HG02840 (cell line): ENCODE data around the gene NPC1L1.

ENCODE experiments used
- ATAC-seq: cut with Tn5 transposase; IDR thresholded peaks from one replicate; pipeline ENCODE4 v1.9.1; 2021; ENCODE audit warnings: mild to moderate bottlenecking, moderate library complexity, moderate number of reproducible peaks; ENCODE audit not compliant: unreplicated experiment, low FRiP score

The NPC1L1 gene, protein sequence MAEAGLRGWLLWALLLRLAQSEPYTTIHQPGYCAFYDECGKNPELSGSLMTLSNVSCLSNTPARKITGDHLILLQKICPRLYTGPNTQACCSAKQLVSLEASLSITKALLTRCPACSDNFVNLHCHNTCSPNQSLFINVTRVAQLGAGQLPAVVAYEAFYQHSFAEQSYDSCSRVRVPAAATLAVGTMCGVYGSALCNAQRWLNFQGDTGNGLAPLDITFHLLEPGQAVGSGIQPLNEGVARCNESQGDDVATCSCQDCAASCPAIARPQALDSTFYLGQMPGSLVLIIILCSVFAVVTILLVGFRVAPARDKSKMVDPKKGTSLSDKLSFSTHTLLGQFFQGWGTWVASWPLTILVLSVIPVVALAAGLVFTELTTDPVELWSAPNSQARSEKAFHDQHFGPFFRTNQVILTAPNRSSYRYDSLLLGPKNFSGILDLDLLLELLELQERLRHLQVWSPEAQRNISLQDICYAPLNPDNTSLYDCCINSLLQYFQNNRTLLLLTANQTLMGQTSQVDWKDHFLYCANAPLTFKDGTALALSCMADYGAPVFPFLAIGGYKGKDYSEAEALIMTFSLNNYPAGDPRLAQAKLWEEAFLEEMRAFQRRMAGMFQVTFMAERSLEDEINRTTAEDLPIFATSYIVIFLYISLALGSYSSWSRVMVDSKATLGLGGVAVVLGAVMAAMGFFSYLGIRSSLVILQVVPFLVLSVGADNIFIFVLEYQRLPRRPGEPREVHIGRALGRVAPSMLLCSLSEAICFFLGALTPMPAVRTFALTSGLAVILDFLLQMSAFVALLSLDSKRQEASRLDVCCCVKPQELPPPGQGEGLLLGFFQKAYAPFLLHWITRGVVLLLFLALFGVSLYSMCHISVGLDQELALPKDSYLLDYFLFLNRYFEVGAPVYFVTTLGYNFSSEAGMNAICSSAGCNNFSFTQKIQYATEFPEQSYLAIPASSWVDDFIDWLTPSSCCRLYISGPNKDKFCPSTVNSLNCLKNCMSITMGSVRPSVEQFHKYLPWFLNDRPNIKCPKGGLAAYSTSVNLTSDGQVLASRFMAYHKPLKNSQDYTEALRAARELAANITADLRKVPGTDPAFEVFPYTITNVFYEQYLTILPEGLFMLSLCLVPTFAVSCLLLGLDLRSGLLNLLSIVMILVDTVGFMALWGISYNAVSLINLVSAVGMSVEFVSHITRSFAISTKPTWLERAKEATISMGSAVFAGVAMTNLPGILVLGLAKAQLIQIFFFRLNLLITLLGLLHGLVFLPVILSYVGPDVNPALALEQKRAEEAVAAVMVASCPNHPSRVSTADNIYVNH (N-terminal part only)

DNA sequence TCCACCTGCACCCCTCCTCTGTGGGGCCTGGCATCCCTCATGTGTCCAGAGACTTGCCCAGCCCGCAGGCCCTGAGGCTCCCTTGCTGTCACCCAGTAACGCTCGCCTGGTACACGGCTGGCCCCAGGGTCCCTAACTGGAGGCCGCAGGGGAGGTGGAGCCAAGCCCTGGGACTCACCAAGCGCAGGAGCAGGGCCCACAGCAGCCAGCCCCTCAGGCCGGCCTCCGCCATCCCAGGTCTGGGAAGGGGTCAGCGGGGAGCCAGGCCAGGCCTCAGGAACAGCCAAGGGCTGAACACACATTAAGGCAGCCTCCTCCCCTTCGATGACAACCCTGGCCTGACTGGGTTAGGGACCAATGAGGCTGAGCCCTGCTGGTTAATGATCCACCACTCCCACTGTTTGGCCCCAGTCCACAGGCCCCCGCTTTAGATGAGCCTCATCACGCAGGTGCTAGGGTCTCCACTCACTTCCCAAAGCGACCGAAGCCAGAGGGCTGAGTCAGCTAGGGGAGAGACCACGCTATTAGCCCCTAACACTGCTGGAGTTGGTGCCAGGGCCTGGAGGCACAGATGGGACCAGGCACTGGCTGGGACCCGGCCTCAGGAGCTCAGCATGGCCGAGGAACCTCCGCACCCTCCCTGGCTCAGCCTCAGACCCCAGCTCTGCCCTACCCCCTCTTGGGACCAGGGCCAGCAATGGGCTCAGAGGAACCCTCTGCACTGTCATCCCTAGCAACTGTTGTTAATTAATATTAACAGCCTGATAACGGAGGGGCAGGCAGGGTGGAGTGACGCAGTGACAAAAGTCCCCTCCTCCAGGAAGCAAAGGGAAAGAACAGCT, at the start of gene NPC1L1:
NPC1L1 (minus strand) TSS at position 303 of the 842 bp plus-strand sequence; CDS start at position 232, 71 bp downstream.
- no peak for ATAC-seq

DNA sequence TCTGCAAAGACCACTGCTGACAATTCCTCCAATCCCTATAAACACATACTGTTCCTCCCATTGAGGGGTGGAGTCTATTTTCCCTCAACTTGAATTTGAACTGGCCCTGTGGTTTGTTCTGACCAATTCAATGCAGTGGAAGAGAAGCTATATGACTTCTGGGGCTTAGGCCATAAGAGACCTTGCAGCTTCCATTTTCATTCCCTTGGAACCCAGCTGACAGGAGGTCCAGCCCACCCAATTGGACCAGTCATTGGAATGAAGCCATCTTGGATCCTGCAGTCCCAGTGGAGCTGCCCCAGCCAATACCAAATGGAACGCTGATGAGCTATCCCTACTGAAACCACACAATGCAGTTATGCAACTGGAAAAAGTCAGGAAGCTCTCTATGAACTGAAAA, 49.8 kb upstream of the NPC1L1 start:
- no peak for ATAC-seq

DNA sequence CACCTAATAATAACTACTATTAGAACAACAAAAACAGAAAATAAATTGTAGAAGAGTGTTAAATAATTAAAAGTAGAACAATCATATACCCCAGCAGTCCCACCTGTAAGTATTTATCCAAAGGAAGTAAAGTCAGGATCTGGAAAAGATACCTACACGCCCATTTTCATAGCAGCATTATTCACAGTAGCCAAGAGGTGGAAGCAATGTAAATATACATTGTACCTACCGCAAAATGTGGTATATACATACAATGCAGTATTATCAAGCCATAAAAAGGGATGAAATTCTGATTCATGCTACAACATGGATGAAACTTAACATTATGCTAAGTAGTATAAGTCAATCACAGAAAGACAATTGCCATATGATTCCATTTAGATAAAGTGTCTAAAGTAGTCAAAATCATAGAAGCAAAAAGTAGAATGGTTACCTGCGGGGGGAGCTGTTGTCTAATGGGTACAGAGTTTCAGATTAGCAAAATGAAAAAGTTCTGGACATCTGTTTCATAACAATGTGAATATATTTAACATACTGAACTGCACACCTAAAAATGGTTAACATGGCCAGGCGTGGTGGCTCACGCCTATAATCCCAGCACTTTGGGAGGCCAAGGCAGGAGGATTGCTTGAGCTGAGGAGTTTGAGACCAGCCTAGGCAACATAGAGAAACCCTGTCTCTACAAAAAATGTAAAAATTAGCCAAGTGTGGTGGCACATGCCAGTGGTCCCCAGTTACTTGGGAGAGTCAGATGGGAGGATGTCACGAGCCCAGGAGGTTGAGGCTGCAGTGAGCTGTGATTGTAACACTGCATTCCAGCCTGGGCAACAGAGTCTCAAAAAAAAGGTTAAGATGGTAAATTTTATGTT, 46.9 kb upstream of the NPC1L1 start:
- ATAC-seq = no peak

DNA sequence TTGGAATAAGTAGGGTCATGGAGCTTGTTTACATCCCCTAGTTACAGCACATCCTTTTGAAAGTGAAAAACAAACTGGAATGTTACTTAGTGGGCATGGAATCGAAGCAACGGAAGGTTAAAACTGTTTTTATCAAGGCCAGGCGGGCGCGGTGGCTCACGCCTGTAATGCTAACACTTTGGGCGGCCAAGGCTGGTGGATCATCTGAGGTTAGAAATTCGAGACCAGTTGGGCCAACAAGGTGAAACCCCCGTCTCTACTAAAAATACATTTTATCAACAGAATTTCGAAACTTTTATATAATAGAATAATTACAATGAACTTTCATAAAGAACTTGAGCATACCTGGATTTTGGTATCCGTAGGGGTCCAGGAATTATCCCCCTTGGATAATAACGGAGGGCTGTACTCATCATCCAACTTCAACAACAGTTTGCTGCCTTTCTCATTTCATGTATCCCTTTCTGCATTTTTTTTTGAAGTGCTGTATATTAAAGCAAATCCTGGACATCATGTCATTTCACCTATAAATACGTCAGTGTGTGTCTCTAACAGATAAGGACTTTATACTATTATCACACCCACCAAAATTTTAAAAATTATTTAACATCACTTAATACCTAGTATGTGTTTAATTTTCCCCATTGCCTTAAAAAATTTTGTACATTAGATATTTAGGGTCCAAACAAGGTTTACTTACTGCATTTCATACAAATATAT, 42.2 kb upstream of the NPC1L1 start:
- no peak for ATAC-seq

DNA sequence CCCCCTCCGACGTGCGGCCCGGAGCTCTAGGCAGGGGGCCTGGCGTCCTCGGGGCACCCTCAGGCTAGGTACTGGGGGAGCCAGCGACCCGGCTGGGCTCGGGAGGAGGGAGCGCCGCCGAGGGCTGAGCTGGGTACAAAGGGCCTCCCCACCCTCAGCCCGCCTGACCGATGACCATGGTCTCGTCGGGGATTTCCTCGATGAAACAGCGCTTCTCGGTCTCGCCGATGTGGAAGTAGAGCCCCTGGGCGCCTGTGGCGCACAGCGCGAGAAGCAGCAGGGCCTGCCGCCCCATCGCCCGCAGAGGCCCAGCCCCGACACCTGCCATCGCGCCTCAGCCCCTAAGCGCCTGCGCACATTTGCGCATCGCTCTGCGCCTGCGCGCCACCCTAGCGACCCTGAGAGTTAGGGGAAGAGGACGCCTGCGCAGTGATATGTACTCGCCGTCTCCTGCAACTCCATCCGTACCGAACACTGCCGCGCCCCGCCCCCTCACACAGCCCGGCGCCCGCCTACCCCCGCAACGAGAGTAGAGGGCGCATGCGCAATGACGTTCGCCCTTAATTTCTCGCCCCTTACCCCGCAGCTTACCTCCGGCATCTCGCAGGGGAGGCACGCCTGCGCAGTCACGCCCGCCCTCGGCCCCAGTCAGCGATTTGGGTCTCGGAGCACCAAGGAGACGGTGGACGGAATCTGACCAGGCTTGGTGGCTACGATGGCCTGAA, 40.9 kb upstream of the NPC1L1 start, which contains the start of gene TMED4:
TMED4 (minus strand) TSS at position 353 of the 725 bp plus-strand sequence; CDS start at position 328, 25 bp downstream.
- ATAC-seq = peak; percentile 87

DNA sequence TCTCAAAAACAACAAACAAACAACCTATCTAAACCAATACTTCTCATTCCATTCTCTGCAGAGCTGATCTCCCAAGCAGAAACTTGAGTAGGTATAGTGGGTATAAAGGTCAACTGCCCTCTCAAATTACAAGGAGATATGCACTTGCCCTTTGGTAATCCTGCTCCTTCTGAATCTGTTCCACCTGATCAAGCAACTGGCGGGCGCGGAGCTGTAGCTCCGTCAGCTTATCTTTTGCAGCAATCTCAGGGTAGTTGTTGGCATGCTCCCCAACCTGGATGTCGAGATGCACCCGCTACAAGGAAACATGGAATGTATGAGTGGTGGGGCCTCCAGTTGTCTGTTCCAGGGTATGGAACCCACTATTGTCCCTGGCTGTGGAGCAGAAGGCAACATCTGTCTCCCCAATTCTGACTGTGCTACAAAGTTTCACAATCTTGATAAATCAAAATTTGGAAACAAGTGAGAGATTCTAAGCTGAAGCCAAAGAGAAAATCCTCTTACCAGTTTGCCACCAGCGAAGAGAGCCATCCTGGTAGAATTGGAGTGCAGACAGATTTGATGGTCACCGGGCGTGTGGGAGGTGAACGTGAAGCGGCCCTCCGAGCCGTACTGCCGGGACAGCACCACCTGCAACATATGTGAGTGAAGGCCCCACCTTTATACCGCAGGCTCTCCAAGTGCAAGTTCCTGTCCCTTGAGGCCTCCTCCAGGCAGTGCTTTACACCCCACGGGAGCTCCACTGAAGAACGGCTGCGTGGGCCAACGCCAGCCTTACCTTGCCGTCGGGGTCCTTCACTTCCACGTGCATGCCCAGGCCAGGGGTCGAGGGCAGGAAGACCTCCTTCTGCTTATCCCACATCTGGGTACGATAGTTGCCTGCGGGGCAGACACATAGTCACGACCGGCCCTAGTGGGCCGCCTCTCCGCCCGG, 40.1 kb upstream of the NPC1L1 start:
- peak; percentile 18 for ATAC-seq

DNA sequence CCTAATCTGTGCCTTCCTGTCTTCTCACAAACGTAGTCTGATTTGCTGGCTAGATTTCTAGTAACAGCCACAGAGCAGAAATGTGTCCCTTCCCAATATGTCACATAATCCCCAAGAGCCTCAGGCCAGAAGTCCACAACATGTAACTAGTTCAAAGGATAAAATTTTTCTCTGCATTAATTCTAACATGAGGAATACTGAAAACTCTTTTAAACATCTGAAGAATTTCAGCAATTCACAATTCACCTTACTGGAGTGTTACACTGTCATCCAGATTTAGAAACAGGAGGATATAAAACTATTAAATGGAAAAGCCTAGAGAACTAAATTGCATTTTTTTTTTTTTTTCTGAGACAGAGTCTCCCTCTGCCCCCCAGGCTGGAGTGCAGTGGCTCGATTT, 35.1 kb upstream of the NPC1L1 start:
- ATAC-seq = no peak

DNA sequence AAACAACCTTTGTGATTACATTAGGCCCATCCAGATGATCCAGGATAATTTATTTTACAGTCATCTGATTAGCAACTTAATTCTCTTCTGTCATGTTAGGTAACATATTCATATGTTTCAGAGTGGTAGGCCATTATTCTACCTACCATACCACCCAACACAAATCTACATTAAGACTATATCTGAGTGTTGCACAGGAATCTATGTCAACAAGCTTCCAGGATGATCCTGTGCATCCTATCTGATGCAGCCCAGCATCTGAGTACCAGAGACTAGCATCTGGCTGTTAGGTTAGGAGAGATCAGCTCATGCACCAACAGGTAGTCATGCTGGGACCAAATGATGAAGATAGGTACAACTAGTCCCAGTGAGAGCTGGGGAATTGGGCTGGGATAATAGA, 33.9 kb upstream of the NPC1L1 start:
- no peak for ATAC-seq

DNA sequence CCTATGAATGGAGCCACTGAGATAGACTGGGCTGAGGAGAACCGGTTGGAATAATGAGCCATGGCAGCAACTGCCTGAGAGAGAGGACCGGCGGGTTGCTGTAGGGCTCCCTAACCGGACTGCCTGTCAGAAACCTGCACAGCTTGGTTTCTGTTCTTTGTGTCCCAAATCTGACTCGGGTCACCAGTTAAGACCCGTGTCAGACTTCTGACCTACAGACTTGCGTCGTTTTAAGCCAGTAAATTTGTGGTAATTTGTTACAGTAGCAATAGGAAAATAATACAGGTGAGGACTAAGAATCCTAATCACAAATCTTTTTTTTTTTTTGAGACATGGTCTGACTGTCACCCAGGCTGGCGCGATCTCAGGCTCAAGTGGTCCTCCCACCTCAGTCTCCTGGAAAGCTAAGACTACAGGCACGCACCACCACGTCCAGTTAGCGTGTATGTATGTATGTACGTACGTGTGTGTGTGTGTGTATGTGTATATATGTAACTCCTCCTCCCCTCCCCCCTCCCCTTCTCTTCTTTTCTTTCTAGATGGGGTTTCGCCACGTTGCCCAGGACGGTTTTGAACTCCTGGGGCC, 33.2 kb upstream of the NPC1L1 start:
- no peak for ATAC-seq

DNA sequence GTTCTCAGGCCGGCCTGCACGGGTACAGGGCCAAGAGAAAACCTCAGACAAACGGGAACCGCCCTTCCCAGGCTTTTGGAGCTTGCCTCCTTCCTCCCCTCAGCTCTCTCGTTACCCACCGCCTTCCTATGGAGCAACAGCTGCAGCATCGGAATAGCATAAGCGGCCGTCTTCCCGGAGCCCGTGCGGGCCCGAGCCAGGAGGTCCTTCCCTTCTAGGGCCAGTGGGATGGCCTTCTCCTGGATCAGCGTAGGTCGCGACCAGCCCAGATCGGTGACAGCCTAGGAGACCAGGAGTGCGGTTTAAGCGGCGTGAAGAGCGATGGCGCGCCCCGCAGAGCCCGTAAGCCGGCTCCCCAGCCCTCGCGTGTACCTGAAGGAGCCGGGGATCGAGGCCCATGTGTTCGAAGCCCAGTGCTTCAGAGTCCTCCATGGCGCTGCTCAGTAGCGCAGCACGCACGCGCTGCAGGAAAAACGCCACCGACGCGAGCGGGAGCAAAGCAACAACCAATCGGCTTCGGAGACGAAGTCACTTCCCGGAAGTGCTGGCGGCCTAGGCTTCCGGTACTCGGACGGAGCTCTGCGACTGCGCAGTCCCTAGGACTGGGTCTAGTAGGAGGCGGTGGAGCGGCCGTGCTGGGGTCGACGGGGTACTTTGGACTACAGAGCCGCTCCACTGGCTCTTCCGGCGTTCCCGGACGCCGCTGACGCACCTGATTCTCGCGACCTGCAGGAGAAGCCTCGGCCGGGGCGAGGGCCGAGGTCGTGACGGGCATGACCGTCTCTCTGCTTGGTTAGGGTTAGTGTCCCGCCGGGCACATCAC, 32.5 kb upstream of the NPC1L1 start, which contains the start of gene DDX56:
DDX56 (minus strand) TSS at position 445 of the 823 bp plus-strand sequence; CDS start at position 432, 13 bp downstream.
- ATAC-seq = peak; percentile 91

DNA sequence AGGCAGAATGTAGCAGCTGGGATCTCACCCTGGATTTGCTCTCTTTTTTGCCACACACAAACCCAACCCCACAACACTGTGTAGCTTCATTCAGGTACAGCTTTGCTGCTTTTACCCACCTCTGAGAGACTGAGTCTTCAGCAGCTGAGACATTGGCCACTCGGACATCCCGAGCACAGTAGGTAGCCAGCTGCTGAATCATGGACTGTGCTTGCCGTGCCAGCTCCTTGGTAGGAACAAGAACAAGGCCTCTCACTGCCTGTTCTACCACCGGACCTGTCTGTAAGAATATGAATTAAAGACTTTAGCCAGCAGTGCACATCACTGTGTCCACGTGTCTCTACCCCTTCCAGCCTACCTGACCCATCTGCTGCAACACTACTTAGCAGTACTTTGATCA, 31.6 kb upstream of the NPC1L1 start:
- no peak for ATAC-seq

DNA sequence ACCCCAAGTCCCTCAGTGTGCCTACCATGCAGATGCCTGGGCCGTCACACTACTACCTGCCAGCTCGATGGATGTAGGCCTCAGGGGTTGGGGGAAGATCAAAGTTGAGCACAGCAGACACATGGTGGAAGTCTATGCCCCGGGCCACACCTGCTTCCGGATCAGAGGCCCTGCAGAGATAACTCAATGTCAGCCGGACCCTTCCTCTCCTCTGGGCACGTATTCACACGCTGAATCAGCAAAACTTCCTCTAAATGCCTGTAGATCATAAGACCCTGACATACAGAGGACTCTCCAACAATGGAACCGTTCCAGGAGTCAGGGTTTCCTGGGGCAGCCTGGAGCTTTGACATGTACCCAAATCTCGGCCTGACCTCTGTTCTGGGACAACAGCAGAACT, 28.8 kb upstream of the NPC1L1 start:
- ATAC-seq = no peak

DNA sequence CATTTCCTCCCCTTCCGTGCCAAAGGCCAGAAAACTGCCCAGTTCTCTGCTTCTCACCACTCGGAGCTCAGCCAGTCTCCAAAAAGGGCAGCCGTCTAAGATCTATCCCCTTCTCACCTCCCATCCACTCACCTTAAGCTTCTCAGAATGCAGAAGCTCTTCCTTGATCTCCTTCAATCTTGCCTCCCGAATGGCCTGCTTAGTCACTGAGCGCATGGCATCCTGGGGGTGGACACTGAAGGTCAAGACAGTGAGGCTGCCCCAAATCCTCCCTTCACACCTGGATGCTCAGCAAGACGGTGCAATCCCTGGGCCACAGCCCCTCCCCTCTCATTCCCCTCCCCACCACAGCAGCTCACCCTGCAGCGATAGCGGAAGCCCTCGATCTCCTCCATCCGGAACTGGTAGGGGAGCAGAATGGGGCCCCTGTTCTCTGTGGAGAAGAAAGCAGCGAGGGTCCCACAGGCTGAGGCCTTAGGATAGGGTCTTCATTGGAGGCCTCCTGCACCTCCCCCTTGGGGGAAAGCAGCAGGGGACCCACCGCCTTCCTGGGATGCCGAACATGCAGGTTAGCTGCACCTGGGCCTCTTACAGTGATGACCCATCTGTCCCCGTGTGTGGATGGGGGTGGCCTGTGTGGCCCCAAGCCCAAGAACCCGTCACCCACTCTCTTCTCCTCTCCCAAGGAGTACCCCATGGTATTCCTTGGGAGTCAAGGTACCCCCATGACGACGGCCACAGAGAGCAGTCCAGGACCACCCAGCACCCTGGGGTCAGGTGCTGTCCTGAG, 27.8 kb upstream of the NPC1L1 start:
- no peak for ATAC-seq

DNA sequence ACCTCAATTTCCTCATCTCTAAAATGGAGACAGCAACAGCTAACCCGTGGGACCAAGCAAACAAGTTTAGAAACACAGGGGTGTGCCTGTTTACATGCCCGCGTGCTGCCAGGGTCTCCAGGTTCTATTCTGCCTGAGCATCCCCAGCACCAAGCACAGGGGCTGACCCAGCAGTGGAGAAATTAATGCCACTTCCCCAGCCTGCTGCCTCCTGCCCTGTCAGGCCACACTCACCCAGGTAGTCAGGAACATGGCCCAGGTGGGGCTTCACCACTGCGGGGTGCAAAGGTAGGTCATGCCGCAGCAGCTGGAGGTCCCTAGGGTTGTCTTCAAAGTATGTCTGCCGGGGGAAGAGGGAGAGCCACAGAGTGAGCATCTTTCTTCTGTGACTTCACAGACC, 26.8 kb upstream of the NPC1L1 start:
- ATAC-seq = no peak
